Transverse colon (tissue), 4 donors: ENCODE data around the gene LPCAT1. TPM values are rescaled to one million over a fixed set of nuclear protein-coding genes. Genes with fewer than 3 reads are reported as not detected.

ENCODE experiments used
- DNase-seq: peaks from one replicate; pipeline ENCODE4 v3.0.0-alpha.2; 2019
- H3K27ac ChIP-seq, 4 donors: fragments of 200-600 bp; sonication (generic); 2 replicates each; pipeline ENCODE4 v1.5.1; 2016 to 2018; ENCODE audit warnings: inconsistent platforms in 4 of 4
- H3K27me3 ChIP-seq: fragments of 200-600 bp; sonication (generic); 2 replicates; pipeline ENCODE4 v1.5.1; 2017; ENCODE audit warnings: inconsistent platforms
- H3K36me3 ChIP-seq, 4 donors: fragments of 200-600 bp; sonication (generic); 2 replicates each; pipeline ENCODE4 v1.5.1; 2017 to 2019; ENCODE audit warnings: inconsistent platforms in 4 of 4
- H3K4me1 ChIP-seq, 4 donors: fragments of 200-600 bp; sonication (generic); 2 replicates each; pipeline ENCODE4 v1.5.1; 2017 to 2020; ENCODE audit warnings: inconsistent platforms in 4 of 4
- H3K4me3 ChIP-seq, 4 donors: fragments of 200-600 bp; sonication (generic); 1 replicate in 1 of 4; 2 replicates in 3 of 4; pipeline versions ENCODE4 v1.5.1 to v1.6.1; 2017 to 2019; ENCODE audit warnings: inconsistent platforms in 4 of 4
- H3K9me3 ChIP-seq, 2 donors: fragments of 200-600 bp; sonication (generic); 2 replicates each; pipeline ENCODE4 v1.5.1; 2017 to 2019; ENCODE audit warnings: inconsistent platforms in 2 of 2
- CTCF ChIP-seq, 5 experiments: fragments of 200-600 bp in 3 of 5; fragments of 450-650 bp in 2 of 5; sonication (generic) in 3 of 5; IDR thresholded peaks; 1 replicate in 2 of 5; 2 replicates in 3 of 5; pipeline ENCODE4 v1.5.1; 2016 to 2017; ENCODE audit warnings: antibody characterized with exemption in 5 of 5, inconsistent platforms in 3 of 5, mild to moderate bottlenecking in 2 of 5, moderate library complexity in 1 of 5
- EP300 ChIP-seq: sonication (generic); formaldehyde crosslinking; IDR thresholded peaks from one replicate; pipeline ENCODE4 v1.6.1; 2017; ENCODE audit warnings: antibody characterized with exemption, low read depth
- POLR2A ChIP-seq: fragments of 450-650 bp; IDR thresholded peaks from one replicate; pipeline ENCODE4 v1.6.1; 2016; ENCODE audit warnings: antibody characterized with exemption, mild to moderate bottlenecking, moderate library complexity
- POLR2AphosphoS5 ChIP-seq, 3 donors: sonication (generic); formaldehyde crosslinking; IDR thresholded peaks; one replicate each; pipeline ENCODE4 v1.6.1; 2016; ENCODE audit warnings: antibody characterized with exemption in 3 of 3
- WGBS, 2 donors: methylation state at CpG; one replicate each; pipeline ENCODE4 v1.1.5; 2018; ENCODE audit warnings: low coverage in 1 of 2; 5-methylcytosine and 5-hydroxymethylcytosine counted together
- in situ Hi-C, 4 donors: fragments of 200-750 bp; cut with MboI; loops; one replicate each; pipeline versions ENCODE4 v1.15.0 to v1.15.1; 2017; ENCODE audit warnings: low sequenced_read_pairs in 3 of 4, low pct_ligation_motif_present in 1 of 4, low pct_unique_long_range_greater_than_20kb in 1 of 4
- intact Hi-C: fragments of 100-400 bp; cut with DNase I; formaldehyde crosslinking; loops from one replicate; pipeline ENCODE4 v1.15.1; 2023; ENCODE audit warnings: low total_unique reads
- total RNA-seq, 4 donors: library from RNA; depleted of rRNA; stranded (reverse); fragments of >200 nt; gene quantifications; one replicate each; pipeline ENCODE4 v1.1.0, GENCODE V29; 2016

Gene LPCAT1
- total RNA-seq, 4 donors from 2014 or later: 10.0 to 50.5 (median 21.0) TPM

GRCh38 chr5:1441166-1441865 lies 82.4 kb downstream of the LPCAT1 start:
- Histone ChIP-seq H3K4me1 (peaks cover 0 to 14% (median 12%) of the 10 kb centered on the region in 4 donors), H3K27ac (no peak overlapping the region), H3K27me3 (peaks cover 65% of the 10 kb centered on the region), H3K36me3 (no peaks in the 10 kb centered on the region), H3K4me3 (no peak overlapping the region), H3K9me3 (no peaks in the 10 kb centered on the region)
- no peak for DNase-seq
- TF ChIP-seq EP300 (no peak), POLR2A (no peak), CTCF (IDR thresholded peaks at IDR 0.05) (no peak), POLR2AphosphoS5 (IDR thresholded peaks at IDR 0.05) (no peak)
- in situ Hi-C loops (no loop called here), intact Hi-C loops (no loop called here)
- 88 to 100% methylated on average over 1 to 21 of the region's 24 CpGs for WGBS, 2 donors

GRCh38 chr5:1440098-1440493 lies 83.7 kb downstream of the LPCAT1 start:
- TF ChIP-seq EP300 (no peak), POLR2A (no peak), POLR2AphosphoS5 (IDR thresholded peaks at IDR 0.05) (no peak), CTCF (IDR thresholded peaks at IDR 0.05) (no peak)

GRCh38 chr5:1439388-1440097 lies 84.2 kb downstream of the LPCAT1 start:
- no peak for DNase-seq
- Histone ChIP-seq H3K9me3 (no peaks in the 10 kb centered on the region), H3K27ac (no peak overlapping the region), H3K4me3 (no peak overlapping the region), H3K36me3 (no peaks in the 10 kb centered on the region), H3K27me3 (peaks cover 47% of the 10 kb centered on the region), H3K4me1 (peaks cover 0 to 3% (median under 1%) of the 10 kb centered on the region in 4 donors)
- no peak for TF ChIP-seq POLR2A
- TF ChIP-seq CTCF (IDR thresholded peaks at IDR 0.05): no peak
- no peak for TF ChIP-seq POLR2AphosphoS5 (IDR thresholded peaks at IDR 0.05)
- no peak for TF ChIP-seq EP300
- intact Hi-C loops: no loop called here
- in situ Hi-C loops: no loop called here
- 77% methylated on average over 15 of the region's 15 CpGs; no CpG with 5 or more reads in 1 of the 2 donors for WGBS, 2 donors

More at GRCh38 chr5:1440098-1440493, 83.7 kb downstream of the LPCAT1 start:
- DNase-seq: no peak
- H3K36me3 ChIP-seq: no peaks in the 10 kb centered on the region
- in situ Hi-C loops (no loop called here), intact Hi-C loops (no loop called here)
- peaks cover 0 to 9% (median 5%) of the 10 kb centered on the region in 4 donors for H3K4me1 ChIP-seq
- no peaks in the 10 kb centered on the region for H3K9me3 ChIP-seq
- no peak overlapping the region for H3K4me3 ChIP-seq
- 84 to 88% methylated on average over 3 of the region's 3 CpGs for WGBS, 2 donors
- no peak overlapping the region for H3K27ac ChIP-seq
- H3K27me3 ChIP-seq: peaks cover 52% of the 10 kb centered on the region

GRCh38 chr5:1438871-1439270 lies 84.9 kb downstream of the LPCAT1 start:
- Histone ChIP-seq H3K27ac (no peak overlapping the region), H3K4me1 (no peaks in the 10 kb centered on the region), H3K4me3 (no peak overlapping the region), H3K36me3 (no peaks in the 10 kb centered on the region), H3K27me3 (peaks cover 40% of the 10 kb centered on the region), H3K9me3 (no peaks in the 10 kb centered on the region)
- 91% methylated on average over 21 of the region's 21 CpGs; no CpG with 5 or more reads in 1 of the 2 donors for WGBS, 2 donors
- intact Hi-C loops (no loop called here), in situ Hi-C loops (no loop called here)
- no peak for DNase-seq
- no peak for TF ChIP-seq EP300
- no peak for TF ChIP-seq POLR2AphosphoS5 (IDR thresholded peaks at IDR 0.05)
